ENCODE measurements around the gene LRRC3B. TPM values are rescaled to one million over a fixed set of nuclear protein-coding genes. Genes with fewer than 3 reads are reported as not detected.
"Not testable (repeated sequence)": the region's sequence is repeated elsewhere in the genome, so short reads cannot be mapped to it uniquely, and the experiment has no call there.

The LRRC3B gene
- total RNA-seq, 1 experiment from 2014 or later = not detected

DNA sequence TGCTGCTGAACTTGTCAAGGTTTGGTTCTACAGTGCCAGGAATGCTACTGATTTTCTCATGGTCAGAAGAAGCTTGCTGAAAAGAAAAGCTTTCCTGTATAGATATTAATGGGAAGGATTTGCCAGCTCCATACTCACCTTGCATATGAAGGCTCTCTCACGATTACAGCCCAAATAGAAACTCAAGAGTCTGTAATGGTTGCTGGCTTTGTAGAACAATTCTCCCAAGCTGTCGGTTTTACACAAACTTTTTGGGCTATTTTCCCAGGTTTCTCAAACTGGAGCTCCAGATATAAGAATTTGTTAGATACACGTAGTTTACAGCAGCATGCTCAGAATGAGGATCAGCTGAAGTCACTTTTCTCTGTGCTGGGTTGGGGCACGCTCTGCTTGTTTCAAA is 30.1 kb upstream of the LRRC3B start:
- Histone ChIP-seq H3K4me3 (ENCODE audit: low read length) (no peak overlapping the region), H3K4me1 (ENCODE audit: low read length) (no peaks in the 10 kb centered on the region), H3K9me2 (replicated peaks; ENCODE audit: insufficient read depth, low read length) (no peaks in the 10 kb centered on the region), H3K79me2 (ENCODE audit: low read length) (no peaks in the 10 kb centered on the region), H3K27ac (ENCODE audit: low read length) (no peak overlapping the region), H2AFZ (ENCODE audit: low read length) (no peak overlapping the region), H3K4me2 (ENCODE audit: low read depth, low read length, poor library complexity, severe bottlenecking) (no peak overlapping the region), H3K36me3 (ENCODE audit: insufficient read depth, low read length) (no peaks in the 10 kb centered on the region), H3K27me3 (ENCODE audit: low read length) (no peaks in the 10 kb centered on the region), H3K9me3 (ENCODE audit: low read length) (no peaks in the 10 kb centered on the region), H3K9ac (ENCODE audit: low read length) (no peak overlapping the region), H4K20me1 (ENCODE audit: insufficient read depth, low read depth, low read length) (no peaks in the 10 kb centered on the region)
- DNase-seq = no peak

DNA sequence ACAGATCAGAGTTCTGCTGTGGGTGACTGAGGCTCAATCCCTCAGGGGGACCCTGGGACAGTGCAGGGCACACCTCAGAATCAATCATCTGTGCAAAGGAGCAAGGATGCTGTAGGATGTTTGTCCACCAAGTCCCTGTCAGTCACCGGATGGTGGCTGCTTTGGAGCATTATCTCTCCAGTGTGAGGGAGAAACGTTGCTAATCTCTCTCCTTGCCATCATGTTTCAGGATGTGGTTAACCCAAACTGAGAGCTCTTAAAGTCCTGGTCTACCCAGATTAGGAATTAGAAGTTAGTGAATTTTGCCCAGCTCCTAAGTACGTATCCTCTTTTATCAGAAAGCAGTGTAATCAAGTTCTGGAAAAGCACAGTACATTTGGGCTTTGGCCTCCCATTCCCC is 26.2 kb upstream of the LRRC3B start:
- Histone ChIP-seq H3K9me2 (replicated peaks; ENCODE audit: insufficient read depth, low read length) (no peaks in the 10 kb centered on the region), H4K20me1 (ENCODE audit: insufficient read depth, low read depth, low read length) (no peaks in the 10 kb centered on the region), H3K4me1 (ENCODE audit: low read length) (no peaks in the 10 kb centered on the region), H3K9me3 (ENCODE audit: low read length) (no peaks in the 10 kb centered on the region), H3K79me2 (ENCODE audit: low read length) (no peaks in the 10 kb centered on the region), H3K27ac (ENCODE audit: low read length) (no peak overlapping the region), H3K4me3 (ENCODE audit: low read length) (no peak overlapping the region), H3K9ac (ENCODE audit: low read length) (no peak overlapping the region), H3K36me3 (ENCODE audit: insufficient read depth, low read length) (no peaks in the 10 kb centered on the region), H2AFZ (ENCODE audit: low read length) (no peak overlapping the region), H3K4me2 (ENCODE audit: low read depth, low read length, poor library complexity, severe bottlenecking) (no peak overlapping the region), H3K27me3 (ENCODE audit: low read length) (no peaks in the 10 kb centered on the region)
- no peak for DNase-seq

DNA sequence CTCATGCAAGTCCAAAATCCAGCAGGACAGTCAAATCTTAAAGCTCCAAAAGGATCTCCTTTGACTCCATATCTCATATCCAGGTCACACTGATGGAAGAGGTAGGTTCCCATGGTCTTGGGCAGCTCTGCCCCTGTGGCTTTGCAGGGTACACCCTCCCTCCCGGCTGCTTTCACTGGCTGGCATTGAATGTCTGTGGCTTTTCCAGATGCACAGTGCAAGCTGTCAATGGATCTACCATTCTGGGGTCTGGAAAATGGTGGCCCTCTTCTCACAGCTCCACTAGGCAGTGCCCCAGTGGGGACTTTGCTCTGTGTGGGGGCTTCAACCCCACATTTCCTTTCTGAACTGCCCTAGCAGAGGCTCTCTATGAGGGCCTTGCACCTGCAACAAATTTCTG is 19.3 kb upstream of the LRRC3B start:
- not testable (repeated sequence) for H3K9me2 ChIP-seq (replicated peaks; ENCODE audit: insufficient read depth, low read length); H3K79me2 ChIP-seq (ENCODE audit: low read length); H3K27ac ChIP-seq (ENCODE audit: low read length); H3K9ac ChIP-seq (ENCODE audit: low read length); DNase-seq; H3K4me2 ChIP-seq (ENCODE audit: low read depth, low read length, poor library complexity, severe bottlenecking); H2AFZ ChIP-seq (ENCODE audit: low read length); H3K4me3 ChIP-seq (ENCODE audit: low read length); H3K9me3 ChIP-seq (ENCODE audit: low read length); H3K36me3 ChIP-seq (ENCODE audit: insufficient read depth, low read length); H3K27me3 ChIP-seq (ENCODE audit: low read length); H3K4me1 ChIP-seq (ENCODE audit: low read length); H4K20me1 ChIP-seq (ENCODE audit: insufficient read depth, low read depth, low read length)

DNA sequence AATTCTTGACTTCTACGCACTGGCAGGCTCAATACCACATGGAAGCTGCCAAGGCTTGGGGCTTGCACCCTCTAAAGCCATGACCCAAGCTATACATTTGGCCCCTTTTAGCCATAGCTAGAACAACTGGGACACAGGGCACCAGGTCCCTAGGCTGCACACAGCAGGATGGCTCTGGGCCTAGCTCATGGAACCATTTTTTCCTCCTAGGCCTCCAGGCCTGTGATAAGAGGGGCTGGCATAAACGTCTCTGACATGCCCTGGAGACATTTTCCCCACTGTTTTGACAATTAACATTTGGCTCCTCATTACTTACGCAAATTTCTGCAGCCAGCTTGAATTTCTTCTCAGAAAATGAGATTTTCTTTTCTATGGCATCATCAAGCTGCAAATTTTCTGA is 18.8 kb upstream of the LRRC3B start:
- H3K9me3 ChIP-seq (ENCODE audit: low read length); H3K27me3 ChIP-seq (ENCODE audit: low read length): not testable (repeated sequence)

DNA sequence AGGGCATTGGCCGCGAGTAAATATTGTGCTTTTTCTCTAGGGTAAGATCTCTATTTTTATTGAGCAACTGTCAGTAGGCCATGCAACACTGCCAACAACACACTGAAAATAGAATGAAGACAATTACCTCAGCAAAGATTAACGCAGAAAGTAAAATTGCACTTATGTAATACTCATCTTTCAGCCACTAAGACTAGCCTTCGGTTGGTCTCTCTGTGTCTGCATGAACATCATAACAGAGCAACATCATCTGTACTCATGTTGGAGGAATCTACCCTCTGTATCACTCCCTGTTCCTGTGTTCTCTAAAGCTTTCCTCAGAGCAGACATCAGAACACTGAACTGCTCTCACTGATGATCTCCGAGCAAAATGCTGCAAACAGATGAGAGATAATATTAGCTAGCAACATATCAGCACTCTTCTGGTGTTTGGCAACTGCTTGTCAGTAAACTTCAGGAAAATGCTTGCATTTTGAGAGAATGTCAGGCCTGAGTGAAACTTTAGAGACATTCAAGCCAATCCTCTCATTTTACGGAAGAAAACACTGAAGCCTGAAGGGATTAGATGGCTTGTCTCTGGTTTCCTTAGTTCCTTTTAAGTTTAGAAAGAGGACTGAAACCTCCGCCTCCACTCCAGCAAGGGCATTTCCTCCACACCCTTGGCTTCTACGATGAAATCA is 8.4 kb upstream of the LRRC3B start:
- H3K9me3 ChIP-seq (ENCODE audit: low read length) = no peaks in the 10 kb centered on the region
- H3K9me2 ChIP-seq (replicated peaks; ENCODE audit: insufficient read depth, low read length) = no peaks in the 10 kb centered on the region
- no peak overlapping the region for H3K4me3 ChIP-seq (ENCODE audit: low read length)
- H3K36me3 ChIP-seq (ENCODE audit: insufficient read depth, low read length) = no peaks in the 10 kb centered on the region
- H2AFZ ChIP-seq (ENCODE audit: low read length) = no peak overlapping the region
- no peaks in the 10 kb centered on the region for H3K27me3 ChIP-seq (ENCODE audit: low read length)
- no peaks in the 10 kb centered on the region for H4K20me1 ChIP-seq (ENCODE audit: insufficient read depth, low read depth, low read length)
- H3K4me2 ChIP-seq (ENCODE audit: low read depth, low read length, poor library complexity, severe bottlenecking) = no peak overlapping the region
- H3K79me2 ChIP-seq (ENCODE audit: low read length) = no peaks in the 10 kb centered on the region
- H3K27ac ChIP-seq (ENCODE audit: low read length) = no peak overlapping the region
- no peak overlapping the region for H3K9ac ChIP-seq (ENCODE audit: low read length)
- DNase-seq = no peak
- no peaks in the 10 kb centered on the region for H3K4me1 ChIP-seq (ENCODE audit: low read length)

More for the DNA sequence above, 18.8 kb upstream of the LRRC3B start:
- not testable (repeated sequence) for H3K79me2 ChIP-seq (ENCODE audit: low read length); H4K20me1 ChIP-seq (ENCODE audit: insufficient read depth, low read depth, low read length); H3K4me1 ChIP-seq (ENCODE audit: low read length); H2AFZ ChIP-seq (ENCODE audit: low read length); DNase-seq; H3K9me2 ChIP-seq (replicated peaks; ENCODE audit: insufficient read depth, low read length); H3K36me3 ChIP-seq (ENCODE audit: insufficient read depth, low read length); H3K9ac ChIP-seq (ENCODE audit: low read length); H3K4me2 ChIP-seq (ENCODE audit: low read depth, low read length, poor library complexity, severe bottlenecking); H3K4me3 ChIP-seq (ENCODE audit: low read length); H3K27ac ChIP-seq (ENCODE audit: low read length)

DNA sequence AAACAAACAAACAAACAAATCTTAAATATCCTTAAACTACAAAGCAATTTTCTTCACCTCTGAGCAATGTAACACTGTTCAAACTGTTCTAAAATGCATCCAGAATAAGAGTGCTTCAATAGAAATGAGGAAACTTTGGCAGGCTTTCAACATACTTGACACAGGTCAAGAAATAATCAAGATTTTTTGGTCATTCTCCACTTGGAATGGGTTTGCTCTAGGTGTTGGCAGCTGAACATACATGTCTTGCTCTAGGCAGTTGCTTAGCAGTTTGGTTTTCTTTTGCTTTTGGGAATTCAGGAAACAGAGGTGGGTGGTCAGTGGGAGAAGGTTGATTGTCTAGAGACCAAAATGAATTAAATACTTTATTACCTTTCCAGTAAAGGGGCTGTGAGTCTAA is 1.4 kb upstream of the LRRC3B start:
- no peaks in the 10 kb centered on the region for H3K4me1 ChIP-seq (ENCODE audit: low read length)
- H3K27me3 ChIP-seq (ENCODE audit: low read length) = no peaks in the 10 kb centered on the region
- DNase-seq = no peak
- no peak overlapping the region for H3K4me3 ChIP-seq (ENCODE audit: low read length)
- peaks cover 3% of the 10 kb centered on the region; the same call in 1 of the 2 replicates for H3K9me3 ChIP-seq (ENCODE audit: low read length)
- H3K4me2 ChIP-seq (ENCODE audit: low read depth, low read length, poor library complexity, severe bottlenecking) = no peak overlapping the region
- H4K20me1 ChIP-seq (ENCODE audit: insufficient read depth, low read depth, low read length) = no peaks in the 10 kb centered on the region
- no peak overlapping the region for H2AFZ ChIP-seq (ENCODE audit: low read length)
- H3K27ac ChIP-seq (ENCODE audit: low read length) = no peak overlapping the region
- no peaks in the 10 kb centered on the region for H3K9me2 ChIP-seq (replicated peaks; ENCODE audit: insufficient read depth, low read length)
- no peaks in the 10 kb centered on the region for H3K36me3 ChIP-seq (ENCODE audit: insufficient read depth, low read length)
- H3K9ac ChIP-seq (ENCODE audit: low read length) = no peak overlapping the region
- no peaks in the 10 kb centered on the region for H3K79me2 ChIP-seq (ENCODE audit: low read length)

DNA sequence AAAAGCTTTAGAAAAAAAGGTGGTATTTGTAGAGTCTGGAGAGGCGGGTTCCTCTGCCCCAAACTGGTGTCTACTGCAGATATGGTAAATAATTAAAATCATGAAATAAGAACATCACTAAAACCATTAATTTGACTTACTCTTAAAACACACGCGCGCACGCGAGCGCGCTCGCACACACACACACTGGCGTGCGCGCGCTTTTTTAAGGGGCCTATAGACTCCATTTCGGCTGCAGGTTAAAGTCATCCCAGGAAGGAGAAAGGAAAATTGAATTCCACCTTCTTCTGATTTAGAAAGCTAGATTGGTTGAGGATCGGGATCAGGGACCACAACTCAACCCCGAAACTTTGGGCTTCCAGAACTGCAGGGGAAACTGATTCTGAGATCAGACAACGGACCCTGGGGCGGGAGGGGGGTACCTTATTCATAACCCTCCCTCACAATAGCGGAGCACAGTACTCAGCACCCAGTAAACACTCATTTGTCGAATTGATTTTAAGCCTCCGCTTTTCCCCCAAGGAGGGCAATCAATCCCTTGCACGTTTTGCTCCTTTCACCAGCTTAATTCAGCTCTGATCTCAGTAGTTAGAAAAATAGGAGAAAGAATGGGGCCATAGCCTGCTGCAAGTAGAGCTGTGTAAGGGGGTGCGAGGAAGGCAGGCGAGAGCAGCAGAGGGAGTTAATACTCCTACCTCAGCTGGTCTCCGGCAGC is 509 bp upstream of the LRRC3B start:
- no peaks in the 10 kb centered on the region for H3K36me3 ChIP-seq (ENCODE audit: insufficient read depth, low read length)
- no peaks in the 10 kb centered on the region for H3K9me2 ChIP-seq (replicated peaks; ENCODE audit: insufficient read depth, low read length)
- no peak overlapping the region for H2AFZ ChIP-seq (ENCODE audit: low read length)
- H3K9me3 ChIP-seq (ENCODE audit: low read length) = peaks cover 3% of the 10 kb centered on the region; the same call in 1 of the 2 replicates
- DNase-seq = no peak
- no peak overlapping the region for H3K4me2 ChIP-seq (ENCODE audit: low read depth, low read length, poor library complexity, severe bottlenecking)
- no peaks in the 10 kb centered on the region for H3K79me2 ChIP-seq (ENCODE audit: low read length)
- no peak overlapping the region for H3K9ac ChIP-seq (ENCODE audit: low read length)
- no peaks in the 10 kb centered on the region for H3K4me1 ChIP-seq (ENCODE audit: low read length)
- no peaks in the 10 kb centered on the region for H3K27me3 ChIP-seq (ENCODE audit: low read length)
- no peak overlapping the region for H3K27ac ChIP-seq (ENCODE audit: low read length)
- no peak overlapping the region for H3K4me3 ChIP-seq (ENCODE audit: low read length)
- no peaks in the 10 kb centered on the region for H4K20me1 ChIP-seq (ENCODE audit: insufficient read depth, low read depth, low read length)

DNA sequence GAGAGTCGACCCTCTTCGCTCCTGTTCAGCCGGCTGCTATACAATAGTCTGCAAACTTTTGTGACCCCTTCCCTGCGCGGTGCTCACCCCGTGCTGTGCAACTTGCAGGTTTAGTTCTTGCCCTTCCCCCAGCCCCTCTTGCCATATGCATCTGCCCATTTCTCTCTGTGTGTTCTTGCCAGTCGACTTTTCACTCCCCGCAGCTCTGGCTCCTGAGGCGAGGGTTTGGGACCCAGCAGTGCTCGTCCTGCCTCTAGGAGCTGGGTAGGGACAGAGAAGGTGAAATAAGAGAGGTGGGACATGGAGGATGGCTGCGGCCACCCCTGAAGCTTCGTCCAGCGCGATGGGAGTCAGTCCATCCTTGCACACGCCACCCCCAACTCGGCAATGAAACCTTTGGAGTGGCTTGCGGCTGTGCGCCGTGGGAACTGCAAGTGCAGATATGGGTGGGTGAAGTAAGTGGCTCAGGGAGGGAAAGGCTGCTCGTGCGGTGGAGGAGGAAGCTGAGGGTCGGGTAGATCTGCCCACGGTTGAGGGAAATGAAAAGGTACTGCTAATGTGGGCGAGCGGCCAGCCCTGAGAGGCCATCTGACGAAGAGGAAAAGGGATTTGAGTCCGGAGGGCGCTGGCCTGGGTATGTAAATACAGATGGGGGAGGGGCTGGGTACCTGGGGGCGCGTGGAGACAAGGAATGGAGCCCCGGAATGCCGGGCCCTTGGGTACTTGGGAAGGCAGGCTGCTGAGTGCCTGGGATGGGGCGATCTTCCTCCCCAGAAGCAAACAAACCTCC is 1.0 kb downstream of the LRRC3B start:
- Histone ChIP-seq H3K27me3 (ENCODE audit: low read length) (no peaks in the 10 kb centered on the region), H3K4me2 (ENCODE audit: low read depth, low read length, poor library complexity, severe bottlenecking) (no peak overlapping the region), H3K27ac (ENCODE audit: low read length) (no peak overlapping the region), H2AFZ (ENCODE audit: low read length) (no peak overlapping the region), H3K9me2 (replicated peaks; ENCODE audit: insufficient read depth, low read length) (no peaks in the 10 kb centered on the region), H3K9me3 (ENCODE audit: low read length) (peaks cover 3% of the 10 kb centered on the region; the same call in 1 of the 2 replicates), H3K36me3 (ENCODE audit: insufficient read depth, low read length) (no peaks in the 10 kb centered on the region), H3K4me1 (ENCODE audit: low read length) (no peaks in the 10 kb centered on the region), H3K4me3 (ENCODE audit: low read length) (no peak overlapping the region), H3K79me2 (ENCODE audit: low read length) (no peaks in the 10 kb centered on the region), H4K20me1 (ENCODE audit: insufficient read depth, low read depth, low read length) (no peaks in the 10 kb centered on the region), H3K9ac (ENCODE audit: low read length) (no peak overlapping the region)
- no peak for DNase-seq
